Stomach (tissue), 19 donors: ENCODE results near the gene ATOX1. TPM values are rescaled to one million over a fixed set of nuclear protein-coding genes. Genes with fewer than 3 reads are reported as not detected.

ENCODE experiments used
- DNase-seq, 2 donors: peaks; one replicate each; pipeline versions ENCODE4 v3.0.0 to v3.0.0-alpha.2; 2013 to 2019
- H3K27ac ChIP-seq, 5 donors: fragments of 200-600 bp in 4 of 5; sonication (generic) in 4 of 5; one replicate each; pipeline ENCODE4 v1.5.1; 2013 to 2019; ENCODE audit warnings: mild to moderate bottlenecking in 1 of 5, moderate library complexity in 1 of 5
- H3K27me3 ChIP-seq, 3 donors: fragments of 200-600 bp; sonication (generic); one replicate each; pipeline ENCODE4 v1.5.1; 2017 to 2019; ENCODE audit warnings: mixed run types in 1 of 3
- H3K36me3 ChIP-seq, 4 donors: fragments of 200-600 bp; sonication (generic); 1 replicate in 3 of 4; 2 replicates in 1 of 4; pipeline ENCODE4 v1.5.1; 2016 to 2019
- H3K4me1 ChIP-seq, 4 donors: fragments of 200-600 bp; sonication (generic); one replicate each; pipeline ENCODE4 v1.5.1; 2016 to 2019
- H3K4me3 ChIP-seq, 4 donors: fragments of 200-600 bp; sonication (generic) in 3 of 4; one replicate each; pipeline ENCODE4 v1.5.1; 2016 to 2019; ENCODE audit warnings: mild to moderate bottlenecking in 1 of 4
- H3K9me3 ChIP-seq, 4 donors: fragments of 200-600 bp; sonication (generic); one replicate each; pipeline ENCODE4 v1.5.1; 2016 to 2019
- CTCF ChIP-seq, 7 experiments: fragments of 450-650 bp in 4 of 7; fragments of 200-600 bp in 3 of 7; sonication (generic) in 3 of 7; IDR thresholded peaks; one replicate each; pipeline ENCODE4 v1.5.1; 2016 to 2019; ENCODE audit warnings: antibody characterized with exemption in 7 of 7, control low read depth in 2 of 7, mild to moderate bottlenecking in 1 of 7
- EP300 ChIP-seq: sonication (generic); formaldehyde crosslinking; IDR thresholded peaks from one replicate; pipeline ENCODE4 v1.6.1; 2017; ENCODE audit warnings: antibody characterized with exemption
- POLR2A ChIP-seq, 4 donors: fragments of 450-650 bp; IDR thresholded peaks; one replicate each; pipeline ENCODE4 v1.6.1; 2016; ENCODE audit warnings: antibody characterized with exemption in 4 of 4, control low read depth in 2 of 4, mild to moderate bottlenecking in 1 of 4, moderate library complexity in 1 of 4
- POLR2AphosphoS5 ChIP-seq, 3 donors: sonication (generic); formaldehyde crosslinking; IDR thresholded peaks; one replicate each; pipeline ENCODE4 v1.6.1; 2016; ENCODE audit warnings: antibody characterized with exemption in 3 of 3
- WGBS, 5 donors: extraction: QIAGEN DNeasy Blood & Tissue Kit in 3 of 5; methylation state at CpG; one replicate each; pipeline versions ENCODE4 v1.1.5 to v1.1.7; 2013 to 2018; 5-methylcytosine and 5-hydroxymethylcytosine counted together
- intact Hi-C: fragments of 100-400 bp; cut with DNase I; formaldehyde crosslinking; loops from one replicate; pipeline ENCODE4 v1.15.1; 2023; ENCODE audit warnings: low total_unique reads
- long read RNA-seq, 10 donors: transcript quantifications; one replicate each; lab custom pipeline, GENCODE V29; 2026
- polyA plus RNA-seq, 3 donors: library from polyadenylated mRNA; stranded (reverse); fragments of 200-250 nt; gene quantifications; one replicate each; pipeline ENCODE4 v1.2.3, GENCODE V29; 2013
- total RNA-seq, 5 donors: library from RNA; depleted of rRNA; stranded (reverse); fragments of >200 nt; gene quantifications; one replicate each; pipeline versions ENCODE4 v1.1.0 to v1.2.3, GENCODE V29; 2014 to 2016
- donor health status: healthy with polysubstance abuse.
- donor health status: Bipolar disorder and iron deficiency.
- donor health status: healthy.

ATOX1 gene
- 10 to 100 TPM in 4 of 5 donors, not detected in 1; 24.6 to 80.6 (median 60.4) TPM for total RNA-seq
- polyA plus RNA-seq, result 100 to 1,000 TPM; 111 to 177 (median 165) TPM
- long read RNA-seq, donor 1, transcript ATOX1-201 (4 exons, 488 nt), result major isoform, 18 of 27 reads
- long read RNA-seq, donor 1, partial matches to known transcripts, result 5 of 27 reads
- long read RNA-seq, donor 1, other reads (novel, unspliced or antisense), result 0 of 27 reads
- long read RNA-seq, donor 2, transcript ATOX1-201 (4 exons, 488 nt), result major isoform, 23 of 32 reads
- long read RNA-seq, donor 2, transcript ATOX1-205 (3 exons, 724 nt), result minor isoform, 6 of 32 reads
- long read RNA-seq, donor 2, partial matches to known transcripts, result 0 of 32 reads
- long read RNA-seq, donor 2, other reads (novel, unspliced or antisense), result 0 of 32 reads
- long read RNA-seq, donor 3, transcript ATOX1-201 (4 exons, 488 nt), result major isoform, 26 of 115 reads
- long read RNA-seq, donor 3, partial matches to known transcripts, result 85 of 115 reads
- long read RNA-seq, donor 3, other reads (novel, unspliced or antisense), result 0 of 115 reads
- long read RNA-seq, donor 4, partial matches to known transcripts, result 0 of 5 reads
- long read RNA-seq, donor 4, other reads (novel, unspliced or antisense), result 0 of 5 reads
- long read RNA-seq, donor 5, transcript ATOX1-201 (4 exons, 488 nt), result major isoform, 31 of 34 reads
- long read RNA-seq, donor 5, partial matches to known transcripts, result 0 of 34 reads
- long read RNA-seq, donor 5, other reads (novel, unspliced or antisense), result 0 of 34 reads
- long read RNA-seq, donor 6, transcript ATOX1-201 (4 exons, 488 nt), result major isoform, 76 of 108 reads
- long read RNA-seq, donor 6, transcript ATOX1-204 (2 exons, 423 nt), result minor isoform, 6 of 108 reads
- long read RNA-seq, donor 6, transcript ATOX1-205 (3 exons, 724 nt), result minor isoform, 17 of 108 reads
- long read RNA-seq, donor 6, partial matches to known transcripts, result 6 of 108 reads
- long read RNA-seq, donor 6, other reads (novel, unspliced or antisense), result 0 of 108 reads
- long read RNA-seq, donor 7, transcript ATOX1-201 (4 exons, 488 nt), result major isoform, 47 of 63 reads
- long read RNA-seq, donor 7, partial matches to known transcripts, result 8 of 63 reads
- long read RNA-seq, donor 7, other reads (novel, unspliced or antisense), result 0 of 63 reads
- long read RNA-seq, donor 8, transcript ATOX1-201 (4 exons, 488 nt), result major isoform, 42 of 64 reads
- long read RNA-seq, donor 8, partial matches to known transcripts, result 0 of 64 reads
- long read RNA-seq, donor 8, other reads (novel, unspliced or antisense), result 15 of 64 reads
- long read RNA-seq, donor 9, transcript ATOX1-201 (4 exons, 488 nt), result major isoform, 28 of 53 reads
- long read RNA-seq, donor 9, partial matches to known transcripts, result 17 of 53 reads
- long read RNA-seq, donor 9, other reads (novel, unspliced or antisense), result 0 of 53 reads
- long read RNA-seq, donor 10, transcript ATOX1-201 (4 exons, 488 nt), result major isoform, 15 of 21 reads
- long read RNA-seq, donor 10, partial matches to known transcripts, result 0 of 21 reads
- long read RNA-seq, donor 10, other reads (novel, unspliced or antisense), result 0 of 21 reads

GRCh38 chr5:151758430-151759241 lies at the start of gene ATOX1:
ATOX1 (minus strand) TSS chr5:151758631; CDS start chr5:151758551, 80 bp downstream.
- Histone ChIP-seq H3K36me3 (peaks cover 0 to under 1% (median under 1%) of the 10 kb centered on the region in 4 donors), H3K4me1 (peaks cover 25 to 39% (median 33%) of the 10 kb centered on the region in 4 donors), H3K27me3 (no peaks in the 10 kb centered on the region), H3K27ac (peak within 1 kb of the TSS; percentile 78 to 90 (median 88)), H3K9me3 (no peaks in the 10 kb centered on the region), H3K4me3 (peak within 1 kb of the TSS; percentile 69 to 97 (median 88))
- TF ChIP-seq POLR2A (IDR thresholded peaks at IDR 0.05), result peak in 1 of 4 donors; percentile 36
- TF ChIP-seq CTCF (IDR thresholded peaks at IDR 0.05), result peak in 4 of 7 experiments; percentile 12 to 52 (median 29)
- peak; percentile 66 to 95 (median 93) for TF ChIP-seq POLR2AphosphoS5 (IDR thresholded peaks at IDR 0.05)
- TF ChIP-seq EP300, result no peak
- DNase-seq, result peak; percentile 94 to 98
- WGBS, 5 donors, result 5 to 9% (median 7%) methylated on average over 30 to 61 of the region's 61 CpGs
- intact Hi-C loops, result no loop called here

GRCh38 chr5:151805414-151806223 lies 47.2 kb upstream of the ATOX1 start:
- peaks cover 24 to 74% (median 68%) of the 10 kb centered on the region in 4 donors for H3K36me3 ChIP-seq
- intact Hi-C loops, result no loop called here
- DNase-seq, result no peak

More at GRCh38 chr5:151805414-151806223, 47.2 kb upstream of the ATOX1 start:
- WGBS, 5 donors, result 91 to 96% (median 93%) methylated on average over 3 of the region's 3 CpGs
- TF ChIP-seq POLR2A (IDR thresholded peaks at IDR 0.05) (no peak), CTCF (IDR thresholded peaks at IDR 0.05) (no peak), POLR2AphosphoS5 (IDR thresholded peaks at IDR 0.05) (no peak), EP300 (no peak)
- peak overlapping the region in 1 of 5 donors; percentile 18 for H3K27ac ChIP-seq
- no peak overlapping the region for H3K4me3 ChIP-seq
- H3K4me1 ChIP-seq, result peaks cover 0 to 28% (median 10%) of the 10 kb centered on the region in 4 donors
- H3K9me3 ChIP-seq, result no peaks in the 10 kb centered on the region
- H3K27me3 ChIP-seq, result no peaks in the 10 kb centered on the region
